ENCODE measurements around the gene GAS7. TPM values are rescaled to one million over a fixed set of nuclear protein-coding genes. Genes with fewer than 3 reads are reported as not detected.

The GAS7 gene
- total and polyA plus RNA-seq, 10 of the 15 experiments (the other 5 are each of a cell fraction or from before 2014, with no cell fraction given), result 2.3 to 53.4 (median 24.0) TPM

DNA sequence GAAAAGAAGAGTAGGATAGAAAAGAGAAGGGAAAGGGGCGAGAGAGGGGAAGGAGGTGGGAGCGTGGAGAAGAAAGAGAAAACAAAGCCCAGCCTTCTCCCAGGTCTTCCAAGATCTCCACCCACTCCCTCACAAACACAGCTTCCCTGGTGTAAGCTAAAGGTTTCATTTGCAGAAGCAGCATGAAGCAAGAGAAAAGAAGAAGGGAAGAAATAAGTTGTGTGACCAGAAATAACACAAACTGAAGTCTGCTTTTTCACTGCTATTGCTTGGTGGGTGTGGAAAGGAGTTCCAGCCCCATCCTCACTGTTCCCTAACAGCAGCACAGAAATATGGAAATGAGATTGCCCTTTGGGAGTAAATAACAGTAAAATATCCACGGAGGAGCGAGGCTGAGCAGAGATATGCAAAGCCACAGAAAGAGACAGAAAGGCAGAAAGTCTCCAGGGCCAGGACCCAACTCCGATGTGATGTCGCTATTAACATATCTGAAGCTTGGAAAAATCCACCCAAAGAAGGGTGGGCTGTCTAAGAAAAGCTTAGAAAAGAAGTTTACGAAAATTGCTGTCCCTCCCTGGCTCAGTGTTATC, 10.3 kb upstream of the GAS7 start (continued):
- TF ChIP-seq, protein P1, sequence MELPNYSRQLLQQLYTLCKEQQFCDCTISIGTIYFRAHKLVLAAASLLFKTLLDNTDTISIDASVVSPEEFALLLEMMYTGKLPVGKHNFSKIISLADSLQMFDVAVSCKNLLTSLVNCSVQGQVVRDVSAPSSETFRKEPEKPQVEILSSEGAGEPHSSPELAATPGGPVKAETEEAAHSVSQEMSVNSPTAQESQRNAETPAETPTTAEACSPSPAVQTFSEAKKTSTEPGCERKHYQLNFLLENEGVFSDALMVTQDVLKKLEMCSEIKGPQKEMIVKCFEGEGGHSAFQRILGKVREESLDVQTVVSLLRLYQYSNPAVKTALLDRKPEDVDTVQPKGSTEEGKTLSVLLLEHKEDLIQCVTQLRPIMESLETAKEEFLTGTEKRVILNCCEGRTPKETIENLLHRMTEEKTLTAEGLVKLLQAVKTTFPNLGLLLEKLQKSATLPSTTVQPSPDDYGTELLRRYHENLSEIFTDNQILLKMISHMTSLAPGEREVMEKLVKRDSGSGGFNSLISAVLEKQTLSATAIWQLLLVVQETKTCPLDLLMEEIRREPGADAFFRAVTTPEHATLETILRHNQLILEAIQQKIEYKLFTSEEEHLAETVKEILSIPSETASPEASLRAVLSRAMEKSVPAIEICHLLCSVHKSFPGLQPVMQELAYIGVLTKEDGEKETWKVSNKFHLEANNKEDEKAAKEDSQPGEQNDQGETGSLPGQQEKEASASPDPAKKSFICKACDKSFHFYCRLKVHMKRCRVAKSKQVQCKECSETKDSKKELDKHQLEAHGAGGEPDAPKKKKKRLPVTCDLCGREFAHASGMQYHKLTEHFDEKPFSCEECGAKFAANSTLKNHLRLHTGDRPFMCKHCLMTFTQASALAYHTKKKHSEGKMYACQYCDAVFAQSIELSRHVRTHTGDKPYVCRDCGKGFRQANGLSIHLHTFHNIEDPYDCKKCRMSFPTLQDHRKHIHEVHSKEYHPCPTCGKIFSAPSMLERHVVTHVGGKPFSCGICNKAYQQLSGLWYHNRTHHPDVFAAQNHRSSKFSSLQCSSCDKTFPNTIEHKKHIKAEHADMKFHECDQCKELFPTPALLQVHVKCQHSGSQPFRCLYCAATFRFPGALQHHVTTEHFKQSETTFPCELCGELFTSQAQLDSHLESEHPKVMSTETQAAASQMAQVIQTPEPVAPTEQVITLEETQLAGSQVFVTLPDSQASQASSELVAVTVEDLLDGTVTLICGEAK (IDR thresholded peaks at IDR 0.05; ENCODE audit: borderline replicate concordance), result no peak
- no peak for TF ChIP-seq EZH2 (IDR thresholded peaks at IDR 0.05; ENCODE audit: borderline replicate concordance, control insufficient read depth, low read depth, low read length)

DNA sequence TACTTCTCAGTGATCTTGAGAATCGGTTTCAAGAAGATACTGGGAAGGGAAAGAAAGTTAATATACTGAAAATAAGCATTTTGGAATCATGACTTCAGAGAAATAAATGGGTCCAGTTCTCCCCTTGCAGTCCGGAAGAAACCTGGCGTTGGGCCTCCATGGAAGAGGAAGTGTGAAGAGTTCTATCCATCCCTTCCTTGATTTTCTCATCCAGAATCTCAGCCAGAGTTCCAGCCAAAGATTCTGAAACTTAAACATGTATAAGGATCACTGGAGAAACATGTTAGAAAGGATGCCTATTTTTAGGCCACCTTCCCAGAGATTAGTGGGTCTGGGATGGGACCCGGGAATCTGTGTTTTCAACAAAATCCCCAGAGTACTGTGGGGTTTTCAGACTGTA, 8.7 kb upstream of the GAS7 start:
- Histone ChIP-seq H3K9me3 (replicated peaks; ENCODE audit: control insufficient read depth, insufficient read depth, low read length) (peaks cover 19% of the 10 kb centered on the region), H3K4me2 (ENCODE audit: control insufficient read depth, insufficient read depth) (no peak overlapping the region), H3K27ac (ENCODE audit: control insufficient read depth, insufficient read depth) (no peak overlapping the region), H3K4me1 (ENCODE audit: control insufficient read depth, insufficient read depth, low read length) (no peaks in the 10 kb centered on the region), H3K36me3 (ENCODE audit: control insufficient read depth in 2 of 2, insufficient read depth in 2 of 2, low read length in 1 of 2) (no peaks in the 10 kb centered on the region; a peak in 1 of 4 replicates), H3K79me2 (ENCODE audit: control insufficient read depth, insufficient read depth, low read length) (no peaks in the 10 kb centered on the region), H3K4me3 (no peak overlapping the region), H4K20me1 (ENCODE audit: control insufficient read depth, insufficient read depth) (no peaks in the 10 kb centered on the region), H2AFZ (ENCODE audit: control insufficient read depth, low read depth, low read length) (no peak overlapping the region), H3K9ac (ENCODE audit: control insufficient read depth, insufficient read depth, low read length) (no peak overlapping the region), H3K27me3 (replicated peaks in 1 of 2; ENCODE audit: control insufficient read depth in 2 of 2, insufficient read depth in 2 of 2, low read length in 1 of 2) (no peaks in the 10 kb centered on the region)
- in situ Hi-C loops (cut with MboI), result no loop called here
- no TSS peak for BruUV-seq (replicated peaks)
- ChIA-PET SMC1A (ENCODE audit: uncharacterized antibody, unreplicated experiment) (no interaction called here), POLR2A (no interaction called here), RAD21 (ENCODE audit: unreplicated experiment) (no interaction called here), CTCF (interaction anchor here (0.6 kb wide), 1 partner anchor 379 kb away, joined by 4 read pairs; no protein-coding TSS in a partner anchor)
- 36% methylated on average over 4 of the region's 4 CpGs for WGBS (ENCODE audit: insufficient coverage, insufficient replicate concordance, low lambda C conversion rate, missing lambda C conversion rate)
- FAIRE-seq, result no peak
- ATAC-seq, result no peak
- DNase-seq (ENCODE audit: low read depth, low spot score), result no peak
- intact Hi-C loops (cut with micrococcal nuclease; ENCODE audit: unreplicated experiment), result no loop called here
- TF ChIP-seq YBX1 (IDR thresholded peaks at IDR 0.05) (no peak), TCF3 (IDR thresholded peaks at IDR 0.05; ENCODE audit: borderline replicate concordance, insufficient read depth, low read depth, low read length) (no peak), GATAD2B (conservative IDR thresholded peaks at IDR 0.05; ENCODE audit: low read depth) (no peak), MEF2B (IDR thresholded peaks at IDR 0.05; ENCODE audit: partially characterized antibody, poor library complexity, severe bottlenecking) (no peak), CREB1 (IDR thresholded peaks at IDR 0.05; ENCODE audit: low read depth) (no peak), CBX3 (IDR thresholded peaks at IDR 0.05; ENCODE audit: borderline replicate concordance, low read depth) (no peak), NFIC (IDR thresholded peaks at IDR 0.05; ENCODE audit: low read depth, low read length) (no peak)
- TF ChIP-seq, protein P2, sequence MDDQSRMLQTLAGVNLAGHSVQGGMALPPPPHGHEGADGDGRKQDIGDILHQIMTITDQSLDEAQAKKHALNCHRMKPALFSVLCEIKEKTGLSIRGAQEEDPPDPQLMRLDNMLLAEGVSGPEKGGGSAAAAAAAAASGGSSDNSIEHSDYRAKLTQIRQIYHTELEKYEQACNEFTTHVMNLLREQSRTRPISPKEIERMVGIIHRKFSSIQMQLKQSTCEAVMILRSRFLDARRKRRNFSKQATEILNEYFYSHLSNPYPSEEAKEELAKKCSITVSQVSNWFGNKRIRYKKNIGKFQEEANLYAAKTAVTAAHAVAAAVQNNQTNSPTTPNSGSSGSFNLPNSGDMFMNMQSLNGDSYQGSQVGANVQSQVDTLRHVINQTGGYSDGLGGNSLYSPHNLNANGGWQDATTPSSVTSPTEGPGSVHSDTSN (IDR thresholded peaks at IDR 0.05; ENCODE audit: insufficient replicate concordance, low read depth, low read length), result no peak
- TF ChIP-seq, protein P3, sequence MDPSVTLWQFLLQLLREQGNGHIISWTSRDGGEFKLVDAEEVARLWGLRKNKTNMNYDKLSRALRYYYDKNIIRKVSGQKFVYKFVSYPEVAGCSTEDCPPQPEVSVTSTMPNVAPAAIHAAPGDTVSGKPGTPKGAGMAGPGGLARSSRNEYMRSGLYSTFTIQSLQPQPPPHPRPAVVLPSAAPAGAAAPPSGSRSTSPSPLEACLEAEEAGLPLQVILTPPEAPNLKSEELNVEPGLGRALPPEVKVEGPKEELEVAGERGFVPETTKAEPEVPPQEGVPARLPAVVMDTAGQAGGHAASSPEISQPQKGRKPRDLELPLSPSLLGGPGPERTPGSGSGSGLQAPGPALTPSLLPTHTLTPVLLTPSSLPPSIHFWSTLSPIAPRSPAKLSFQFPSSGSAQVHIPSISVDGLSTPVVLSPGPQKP (IDR thresholded peaks at IDR 0.05; ENCODE audit: low read depth, low read length), result no peak
- TF ChIP-seq, protein P4, sequence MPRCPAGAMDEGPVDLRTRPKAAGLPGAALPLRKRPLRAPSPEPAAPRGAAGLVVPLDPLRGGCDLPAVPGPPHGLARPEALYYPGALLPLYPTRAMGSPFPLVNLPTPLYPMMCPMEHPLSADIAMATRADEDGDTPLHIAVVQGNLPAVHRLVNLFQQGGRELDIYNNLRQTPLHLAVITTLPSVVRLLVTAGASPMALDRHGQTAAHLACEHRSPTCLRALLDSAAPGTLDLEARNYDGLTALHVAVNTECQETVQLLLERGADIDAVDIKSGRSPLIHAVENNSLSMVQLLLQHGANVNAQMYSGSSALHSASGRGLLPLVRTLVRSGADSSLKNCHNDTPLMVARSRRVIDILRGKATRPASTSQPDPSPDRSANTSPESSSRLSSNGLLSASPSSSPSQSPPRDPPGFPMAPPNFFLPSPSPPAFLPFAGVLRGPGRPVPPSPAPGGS (IDR thresholded peaks at IDR 0.05; ENCODE audit: borderline replicate concordance, insufficient read depth, low read depth, low read length, poor library complexity, severe bottlenecking), result no peak
